Cardiac muscle cell (in vitro differentiated cells and primary cell): ENCODE results near the gene SCGB1C2. TPM values are rescaled to one million over a fixed set of nuclear protein-coding genes. Genes with fewer than 3 reads are reported as not detected.
"Not testable (repeated sequence)": the region's sequence is repeated elsewhere in the genome, so short reads cannot be mapped to it uniquely, and the experiment has no call there.

Source experiments
- DNase-seq, 2 donors: peaks; one replicate each; pipeline versions ENCODE4 v3.0.0 to v3.0.0-alpha.2; 2010 to 2017; ENCODE audit warnings: low read depth in 1 of 2, low spot score in 1 of 2
- H3K27ac ChIP-seq: fragments of 200-600 bp; sonication (generic); 2 replicates; pipeline ENCODE4 v1.5.1; 2016
- H3K27me3 ChIP-seq: fragments of 200-600 bp; sonication (generic); 2 replicates; pipeline ENCODE4 v1.6.0; 2016; ENCODE audit warnings: control low read depth
- H3K36me3 ChIP-seq: fragments of 200-600 bp; sonication (generic); 2 replicates; pipeline ENCODE4 v1.5.1; 2016; ENCODE audit warnings: control low read depth
- H3K4me1 ChIP-seq: fragments of 200-600 bp; sonication (generic); 2 replicates; pipeline ENCODE4 v1.8.1; 2017; ENCODE audit warnings: low read depth, mild to moderate bottlenecking, mixed run types
- H3K4me3 ChIP-seq: fragments of 200-600 bp; sonication (generic); 2 replicates; pipeline ENCODE4 v1.5.1; 2016; ENCODE audit warnings: mild to moderate bottlenecking
- H3K9me3 ChIP-seq: fragments of 200-600 bp; sonication (generic); 2 replicates; pipeline ENCODE4 v1.5.1; 2017; ENCODE audit warnings: low read depth, mild to moderate bottlenecking, control low read depth
- polyA plus RNA-seq: library from polyadenylated mRNA; unstranded; fragments of >200 nt; fragmentation: Nextera tagmentation; extraction: Ambion mirVana; gene quantifications from 2 replicates; pipeline ENCODE4 v1.2.1, GENCODE V29; 2016
- total RNA-seq: library from RNA; depleted of rRNA; stranded (reverse); fragments of >200 nt; gene quantifications from 2 replicates; pipeline ENCODE4 v1.2.3, GENCODE V29; 2016
- TF ChIP-seq, protein P1 (sequence below): IDR thresholded peaks from 2 replicates; pipeline ENCODE4 v1.5.1; 2012; ENCODE audit warnings: low read depth, mild to moderate bottlenecking, low read length

SCGB1C2 gene
- total and polyA plus RNA-seq, 2 experiments from 2014 or later: not detected

DNA sequence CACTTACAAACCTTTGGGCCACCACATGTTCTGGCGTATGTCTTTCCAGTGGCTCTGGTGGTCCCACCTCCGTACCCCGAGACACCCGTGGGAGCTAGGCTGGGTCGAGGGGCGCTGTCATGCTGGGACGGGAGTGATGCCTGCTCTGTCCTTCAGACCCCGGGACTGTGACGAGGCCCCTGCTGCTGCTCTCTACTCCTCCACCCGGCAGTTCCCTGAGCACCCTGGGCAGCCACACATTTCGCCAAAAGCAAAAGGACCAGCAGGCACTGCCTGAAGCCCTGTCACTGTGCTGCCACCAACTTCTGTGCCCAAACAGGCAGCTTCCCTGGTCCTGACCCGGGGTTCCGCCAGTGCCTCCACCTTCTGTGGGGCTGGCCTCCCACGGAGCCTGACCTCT is 28.6 kb downstream of the SCGB1C2 start:
- H3K27me3 ChIP-seq: no peaks in the 10 kb centered on the region
- H3K36me3 ChIP-seq: no peaks in the 10 kb centered on the region
- no peak overlapping the region for H3K4me3 ChIP-seq
- no peak for DNase-seq
- H3K27ac ChIP-seq: no peak overlapping the region
- TF ChIP-seq, protein P1, sequence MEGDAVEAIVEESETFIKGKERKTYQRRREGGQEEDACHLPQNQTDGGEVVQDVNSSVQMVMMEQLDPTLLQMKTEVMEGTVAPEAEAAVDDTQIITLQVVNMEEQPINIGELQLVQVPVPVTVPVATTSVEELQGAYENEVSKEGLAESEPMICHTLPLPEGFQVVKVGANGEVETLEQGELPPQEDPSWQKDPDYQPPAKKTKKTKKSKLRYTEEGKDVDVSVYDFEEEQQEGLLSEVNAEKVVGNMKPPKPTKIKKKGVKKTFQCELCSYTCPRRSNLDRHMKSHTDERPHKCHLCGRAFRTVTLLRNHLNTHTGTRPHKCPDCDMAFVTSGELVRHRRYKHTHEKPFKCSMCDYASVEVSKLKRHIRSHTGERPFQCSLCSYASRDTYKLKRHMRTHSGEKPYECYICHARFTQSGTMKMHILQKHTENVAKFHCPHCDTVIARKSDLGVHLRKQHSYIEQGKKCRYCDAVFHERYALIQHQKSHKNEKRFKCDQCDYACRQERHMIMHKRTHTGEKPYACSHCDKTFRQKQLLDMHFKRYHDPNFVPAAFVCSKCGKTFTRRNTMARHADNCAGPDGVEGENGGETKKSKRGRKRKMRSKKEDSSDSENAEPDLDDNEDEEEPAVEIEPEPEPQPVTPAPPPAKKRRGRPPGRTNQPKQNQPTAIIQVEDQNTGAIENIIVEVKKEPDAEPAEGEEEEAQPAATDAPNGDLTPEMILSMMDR: no peak
- H3K4me1 ChIP-seq: no peaks in the 10 kb centered on the region
- H3K9me3 ChIP-seq: no peaks in the 10 kb centered on the region

DNA sequence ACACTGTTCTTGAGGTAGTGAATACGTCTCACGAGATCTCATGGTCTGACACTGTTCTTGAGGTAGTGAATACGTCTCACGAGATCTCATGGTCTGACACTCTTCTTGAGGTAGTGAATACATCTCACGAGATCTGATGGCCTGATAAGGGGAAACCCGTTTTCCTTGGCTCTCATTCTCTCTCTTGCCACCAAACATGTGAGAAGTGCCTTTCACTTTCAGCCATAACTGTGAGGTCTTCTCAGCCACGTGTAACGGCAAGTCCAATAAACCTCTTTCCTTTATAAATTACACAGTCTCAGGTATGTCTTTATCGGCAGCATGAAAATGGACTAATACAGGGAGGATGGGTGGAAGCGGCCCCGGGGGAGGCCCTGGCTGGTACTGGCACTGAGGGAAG is 31.2 kb downstream of the SCGB1C2 start:
- H3K27me3 ChIP-seq, H3K27ac ChIP-seq, H3K9me3 ChIP-seq, H3K4me1 ChIP-seq, DNase-seq, H3K36me3 ChIP-seq, H3K4me3 ChIP-seq: not testable (repeated sequence)

DNA sequence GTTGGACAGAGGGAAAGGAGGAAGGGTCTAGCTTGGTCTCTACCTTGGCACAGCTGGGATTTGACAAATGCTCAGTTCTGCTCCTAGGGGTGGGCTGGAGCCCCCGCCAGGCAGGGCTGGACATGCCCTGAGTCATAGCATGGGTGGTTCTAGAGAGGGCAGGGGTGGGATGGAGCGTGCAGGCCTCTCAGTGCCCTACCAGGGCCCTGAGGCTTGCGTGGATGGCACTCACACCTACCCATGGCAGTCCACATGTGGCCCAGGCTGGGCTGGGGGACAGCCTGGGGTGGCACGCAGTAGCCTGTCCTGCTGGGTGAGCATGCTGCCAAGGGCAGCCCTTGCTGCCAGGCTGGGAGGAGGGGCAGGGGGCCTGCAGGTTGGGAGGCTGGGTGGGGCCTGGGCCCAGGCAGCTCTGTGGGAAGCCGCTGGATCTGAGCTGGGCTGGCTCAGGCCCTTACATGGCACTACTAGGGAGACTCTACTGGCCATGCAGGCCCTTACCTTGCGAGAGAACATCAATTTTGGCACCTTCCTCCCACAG is 32.8 kb downstream of the SCGB1C2 start:
- H3K4me1 ChIP-seq: no peaks in the 10 kb centered on the region
- H3K27me3 ChIP-seq: no peaks in the 10 kb centered on the region
- no peak for DNase-seq
- H3K4me3 ChIP-seq: no peak overlapping the region
- H3K9me3 ChIP-seq: no peaks in the 10 kb centered on the region
- no peaks in the 10 kb centered on the region for H3K36me3 ChIP-seq
- no peak overlapping the region for H3K27ac ChIP-seq
- TF ChIP-seq, protein P1: no peak

DNA sequence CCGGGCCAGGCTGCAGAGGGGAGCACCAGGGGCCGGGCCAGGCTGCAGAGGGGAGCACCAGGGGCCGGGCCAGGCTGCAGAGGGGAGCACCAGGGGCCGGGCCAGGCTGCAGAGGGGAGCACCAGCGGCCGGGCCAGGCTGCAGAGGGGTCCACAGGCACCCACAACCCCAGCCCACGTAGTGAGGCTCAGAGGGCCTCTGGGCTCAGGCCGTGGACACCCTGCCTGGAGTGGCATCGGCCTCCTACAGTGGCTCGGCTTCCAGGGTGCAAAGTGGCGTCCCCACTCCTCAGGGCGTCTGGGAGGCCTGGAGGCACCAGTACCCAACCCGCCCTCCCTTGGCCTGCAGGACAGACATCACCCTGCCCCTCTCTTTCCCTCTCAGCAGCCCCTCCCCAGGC is 34.5 kb downstream of the SCGB1C2 start:
- no peak for DNase-seq
- TF ChIP-seq, protein P1: no peak
- Histone ChIP-seq H3K4me3 (no peak overlapping the region), H3K9me3 (no peaks in the 10 kb centered on the region), H3K4me1 (peaks cover 8% of the 10 kb centered on the region), H3K27me3 (no peaks in the 10 kb centered on the region), H3K27ac (no peak overlapping the region), H3K36me3 (no peaks in the 10 kb centered on the region)

DNA sequence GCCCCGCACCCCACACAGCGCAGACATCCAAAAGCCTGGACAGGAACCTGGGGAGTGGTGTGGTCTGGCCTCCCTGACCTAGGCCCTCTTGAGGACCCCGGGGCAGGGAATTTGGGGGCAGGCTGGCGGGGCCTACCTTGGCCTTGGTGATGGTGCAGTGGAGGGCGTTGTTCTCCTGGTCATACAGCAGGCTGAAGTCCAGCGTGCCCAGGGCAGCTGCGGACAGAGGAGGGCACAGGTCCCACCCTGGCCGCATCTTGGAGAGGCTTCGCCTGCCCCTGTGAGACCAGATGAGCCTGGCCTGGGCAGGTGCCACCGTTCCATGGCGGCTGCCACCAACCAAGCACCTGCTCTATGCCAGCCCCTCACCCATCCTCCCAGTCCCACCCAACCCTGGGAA is 35.0 kb downstream of the SCGB1C2 start:
- H3K4me1 ChIP-seq: peaks cover 8% of the 10 kb centered on the region
- no peaks in the 10 kb centered on the region for H3K36me3 ChIP-seq
- H3K27me3 ChIP-seq: no peaks in the 10 kb centered on the region
- DNase-seq: no peak
- TF ChIP-seq, protein P1: no peak
- no peak overlapping the region for H3K4me3 ChIP-seq
- no peak overlapping the region for H3K27ac ChIP-seq
- H3K9me3 ChIP-seq: no peaks in the 10 kb centered on the region

DNA sequence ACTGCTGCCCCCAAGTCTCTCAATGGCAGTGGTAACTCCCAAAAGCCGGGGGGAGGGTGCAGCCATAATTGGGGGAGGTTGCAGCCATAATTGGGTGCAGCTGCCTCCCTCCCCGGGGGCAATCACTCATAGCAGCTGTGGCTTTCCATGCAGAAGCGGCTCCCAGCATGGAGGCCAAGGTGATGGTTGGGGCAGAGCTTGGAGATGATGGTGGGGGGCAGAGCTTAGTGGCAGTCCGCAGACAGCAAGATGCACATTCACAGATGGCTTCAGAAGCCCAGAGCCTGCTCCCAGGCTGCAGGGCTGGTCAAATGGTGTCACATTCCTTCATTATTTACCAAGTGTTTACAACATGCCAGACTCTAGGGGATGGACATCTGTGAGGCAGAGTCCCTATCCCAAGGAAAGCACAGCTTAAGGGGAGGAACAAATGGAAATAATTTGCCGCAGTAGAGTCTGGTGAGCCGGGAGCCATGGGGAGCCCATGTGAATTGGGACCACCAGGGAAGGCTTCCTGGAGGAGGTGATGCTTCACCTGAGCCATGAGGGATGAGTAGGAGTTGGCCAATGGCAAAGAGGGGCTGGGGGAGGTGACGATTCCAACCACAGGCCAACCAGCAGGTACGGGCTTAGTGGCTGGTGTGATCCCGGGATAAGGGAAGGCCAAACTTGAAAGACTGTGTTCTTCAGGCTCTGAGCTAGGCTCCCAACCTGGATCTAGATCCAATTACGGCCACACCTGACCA is 36.0 kb downstream of the SCGB1C2 start:
- Histone ChIP-seq H3K36me3 (no peaks in the 10 kb centered on the region), H3K4me3 (no peak overlapping the region), H3K4me1 (peaks cover 8% of the 10 kb centered on the region), H3K27ac (no peak overlapping the region), H3K27me3 (no peaks in the 10 kb centered on the region), H3K9me3 (no peaks in the 10 kb centered on the region)
- DNase-seq: no peak
- TF ChIP-seq, protein P1: no peak
